LNCAP (cell line): ENCODE data around the gene SYT12.

Experiments
- CTCF ChIP-seq: fragments of 450-650 bp; IDR thresholded peaks from 2 replicates; pipeline ENCODE4 v1.5.1; 2017; ENCODE audit warnings: mild to moderate bottlenecking

Gene SYT12

GRCh38 chr11:67085617-67086016, 62.7 kb downstream of the SYT12 start:
- no peak for TF ChIP-seq CTCF

GRCh38 chr11:67090717-67091116, 67.8 kb downstream of the SYT12 start:
- no peak for TF ChIP-seq CTCF

GRCh38 chr11:67095214-67095507, 72.2 kb downstream of the SYT12 start:
- no peak for TF ChIP-seq CTCF

GRCh38 chr11:67098799-67099429, 76.0 kb downstream of the SYT12 start:
- TF ChIP-seq CTCF: no peak

- TF ChIP-seq CTCF: no peak
These were observed 76.9 kb downstream of the SYT12 start for GRCh38 chr11:67099831-67100324.
